HG03342 (cell line): ENCODE results near the gene BRD3.

ENCODE experiments used
- ATAC-seq: cut with Tn5 transposase; IDR thresholded peaks from one replicate; pipeline ENCODE4 v1.9.1; 2021; ENCODE audit warnings: mild to moderate bottlenecking, moderate library complexity; ENCODE audit not compliant: unreplicated experiment

Gene BRD3

DNA sequence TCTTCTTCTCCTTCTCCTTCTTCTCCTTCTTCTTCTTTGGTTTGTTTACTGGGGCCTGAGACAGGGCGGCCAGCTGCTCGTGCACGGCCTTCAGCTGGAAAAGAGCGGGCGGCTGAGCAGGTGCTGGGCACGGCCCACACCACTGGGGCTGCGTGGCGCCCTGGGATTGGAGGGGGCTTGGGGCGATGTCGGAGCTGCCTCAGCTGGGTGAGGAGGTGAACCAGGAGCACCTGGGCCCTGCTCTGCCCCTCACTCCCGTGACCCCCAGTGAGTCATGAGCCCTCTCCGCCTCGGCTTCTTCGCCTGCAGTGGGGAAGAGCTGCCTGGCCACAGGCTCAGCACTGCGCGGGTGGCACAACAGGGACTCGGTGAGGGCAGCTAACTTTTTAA, 27.7 kb downstream of the BRD3 start:
- ATAC-seq = no peak

DNA sequence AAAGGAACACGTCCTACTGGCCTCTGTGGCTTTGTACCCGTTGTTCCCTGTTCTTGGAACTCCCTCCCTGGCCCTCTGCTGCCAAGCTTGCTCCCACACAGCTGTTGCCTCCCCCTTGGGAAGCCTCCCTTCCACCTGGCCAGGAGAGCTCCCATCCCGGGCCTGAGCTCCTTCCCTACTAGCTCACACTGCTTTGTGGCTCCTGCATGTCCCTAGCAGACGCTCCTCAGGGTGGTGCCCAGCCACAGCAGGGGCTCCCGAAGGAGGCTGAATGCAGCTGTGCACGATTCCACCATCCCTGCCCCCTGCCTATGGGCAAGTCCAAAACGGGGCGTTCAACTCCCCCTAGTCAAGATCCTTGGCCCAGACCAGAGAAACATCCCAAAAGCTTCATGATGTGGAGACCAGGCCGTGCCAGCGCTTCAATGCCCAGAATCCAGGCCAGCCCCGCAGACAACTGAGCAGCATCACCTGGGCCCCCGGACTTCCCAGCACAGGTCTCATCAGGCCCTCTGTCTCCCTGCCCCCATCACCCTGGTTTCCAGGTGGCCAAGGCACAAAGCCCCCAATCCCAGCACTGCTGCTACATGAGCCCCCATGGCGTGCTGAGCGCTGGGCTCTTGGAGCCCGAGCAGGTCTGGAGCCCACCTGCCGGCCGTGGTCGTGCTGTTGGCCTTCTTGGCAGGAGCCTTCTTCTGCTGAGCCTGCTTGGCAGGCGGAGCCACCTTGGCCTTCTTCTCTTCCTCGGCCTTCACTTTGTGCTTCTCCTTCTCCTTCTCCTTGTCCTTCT, 28.2 kb downstream of the BRD3 start:
- no peak for ATAC-seq

DNA sequence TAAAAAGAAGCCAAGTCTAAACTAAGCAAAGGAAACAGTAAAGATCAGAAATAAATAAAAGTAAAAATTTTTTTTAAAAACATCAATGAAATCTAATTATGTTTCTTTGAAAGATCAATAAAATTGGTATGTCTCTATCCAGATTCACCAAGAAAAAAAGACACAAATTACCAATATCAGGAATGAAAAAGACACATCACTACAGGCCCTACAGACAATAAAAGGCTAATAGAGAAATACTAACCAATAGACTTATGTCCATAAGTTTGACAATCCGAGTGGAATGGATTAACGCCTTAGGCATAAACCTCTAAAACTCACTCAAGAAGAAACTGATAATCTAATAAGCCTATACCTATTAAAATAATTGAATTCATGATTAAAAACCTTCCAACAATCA, 30.2 kb downstream of the BRD3 start:
- no peak for ATAC-seq

DNA sequence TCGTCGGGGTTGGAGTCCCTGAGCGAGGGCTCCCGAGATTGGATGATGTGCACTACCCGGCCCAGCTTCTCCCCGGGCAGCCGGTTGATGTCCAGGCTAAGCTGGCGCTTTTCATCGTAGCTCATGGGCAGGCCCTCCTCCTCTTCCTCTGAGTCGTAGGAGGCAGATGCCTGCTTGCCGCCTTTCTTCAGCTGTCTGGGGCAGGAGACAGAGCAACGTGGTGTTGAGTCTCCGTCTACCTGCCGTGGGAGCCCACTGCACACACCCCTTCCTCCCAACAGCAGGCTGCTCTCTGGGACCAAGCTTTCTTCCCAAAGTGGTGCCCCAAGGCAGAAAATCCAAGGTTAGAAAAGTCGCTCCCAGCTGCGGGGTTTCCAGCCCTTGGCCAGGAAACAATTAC, 31.7 kb downstream of the BRD3 start:
- no peak for ATAC-seq

DNA sequence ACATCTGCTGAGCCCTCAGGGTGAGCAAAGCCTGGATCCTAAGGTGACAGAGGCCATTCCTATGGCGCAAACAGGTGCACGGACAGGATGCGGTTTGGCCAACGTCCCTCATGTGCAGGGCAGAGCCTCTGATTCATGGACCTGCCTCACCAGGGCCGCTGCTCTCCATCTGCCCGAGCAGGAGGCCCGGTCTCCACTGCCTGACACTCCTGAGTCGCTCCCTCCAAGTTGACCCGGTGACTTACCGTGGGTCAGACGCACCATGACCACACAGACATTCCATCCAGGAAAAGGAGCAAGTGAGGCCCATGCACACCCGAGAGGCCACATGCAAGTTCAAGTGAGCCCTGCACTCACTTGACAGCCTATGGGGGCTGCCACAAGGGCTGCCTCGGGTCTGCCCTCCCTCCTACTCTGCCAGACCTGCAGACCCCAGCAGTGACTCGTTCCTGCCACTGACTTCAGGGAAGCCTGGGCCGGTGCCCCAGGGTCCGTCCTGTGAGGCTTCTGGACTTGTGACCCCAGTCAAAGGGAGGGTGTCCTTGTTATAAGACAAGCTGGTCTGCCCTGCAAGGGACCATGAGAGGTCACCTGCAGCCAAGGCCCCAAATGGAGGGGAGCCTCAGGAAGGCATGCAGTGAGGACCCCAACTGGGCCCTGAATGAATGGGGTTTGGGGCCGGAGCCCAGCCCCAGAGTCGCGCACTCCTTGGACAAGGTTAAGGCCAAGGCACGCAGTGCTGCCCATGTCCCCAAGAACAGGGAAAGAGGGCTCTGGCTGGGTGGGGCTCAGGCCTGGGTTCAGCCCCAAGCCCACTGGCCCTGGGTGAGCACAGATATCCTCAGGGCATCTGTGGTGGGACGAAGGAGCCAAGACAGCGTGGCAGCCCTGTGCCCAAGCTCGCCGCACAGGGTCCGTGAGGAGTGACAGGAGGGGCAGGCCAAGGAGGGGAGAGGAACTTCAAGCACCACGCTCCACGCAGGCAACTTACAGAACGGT, 32.5 kb downstream of the BRD3 start:
- ATAC-seq = no peak

DNA sequence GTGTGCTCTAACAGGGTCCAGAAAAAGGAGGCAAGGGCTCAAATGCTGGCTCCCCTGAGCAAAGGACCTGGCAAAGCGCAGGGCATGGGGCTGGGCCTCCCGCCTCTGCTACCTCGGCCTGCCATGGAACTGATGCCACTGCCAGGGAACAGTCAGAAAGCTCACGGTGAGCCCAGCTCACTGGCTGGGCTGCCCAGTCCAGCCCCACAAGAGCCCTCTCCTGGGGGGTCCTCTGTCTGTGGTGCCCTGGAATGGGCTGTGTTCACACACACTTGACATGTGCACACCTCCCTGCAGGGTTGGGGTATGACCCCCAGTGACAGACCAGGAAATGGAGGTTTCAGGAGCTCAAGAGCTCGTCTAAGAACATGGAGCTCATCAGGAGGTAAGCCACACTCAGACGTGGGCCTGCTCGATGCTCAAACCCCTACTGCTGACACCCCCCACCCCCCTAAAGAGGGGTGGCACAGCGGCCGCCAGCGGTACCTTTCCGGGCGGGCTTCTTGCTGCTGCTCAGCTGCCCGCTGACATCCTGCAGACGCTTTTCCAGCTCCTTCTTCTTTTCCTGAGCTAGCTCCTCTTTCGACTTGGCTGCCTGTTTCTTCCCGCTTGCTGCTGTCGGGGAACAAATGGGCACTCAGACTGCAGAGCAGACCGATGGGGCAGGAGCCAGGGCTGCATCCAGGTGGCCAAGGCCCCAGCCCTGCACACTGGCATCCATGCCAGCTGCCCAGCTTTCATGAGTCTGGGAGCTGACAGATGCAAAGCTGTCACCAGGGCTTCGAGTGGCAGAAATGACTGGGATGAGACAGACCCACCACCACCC, 33.4 kb downstream of the BRD3 start:
- no peak for ATAC-seq

DNA sequence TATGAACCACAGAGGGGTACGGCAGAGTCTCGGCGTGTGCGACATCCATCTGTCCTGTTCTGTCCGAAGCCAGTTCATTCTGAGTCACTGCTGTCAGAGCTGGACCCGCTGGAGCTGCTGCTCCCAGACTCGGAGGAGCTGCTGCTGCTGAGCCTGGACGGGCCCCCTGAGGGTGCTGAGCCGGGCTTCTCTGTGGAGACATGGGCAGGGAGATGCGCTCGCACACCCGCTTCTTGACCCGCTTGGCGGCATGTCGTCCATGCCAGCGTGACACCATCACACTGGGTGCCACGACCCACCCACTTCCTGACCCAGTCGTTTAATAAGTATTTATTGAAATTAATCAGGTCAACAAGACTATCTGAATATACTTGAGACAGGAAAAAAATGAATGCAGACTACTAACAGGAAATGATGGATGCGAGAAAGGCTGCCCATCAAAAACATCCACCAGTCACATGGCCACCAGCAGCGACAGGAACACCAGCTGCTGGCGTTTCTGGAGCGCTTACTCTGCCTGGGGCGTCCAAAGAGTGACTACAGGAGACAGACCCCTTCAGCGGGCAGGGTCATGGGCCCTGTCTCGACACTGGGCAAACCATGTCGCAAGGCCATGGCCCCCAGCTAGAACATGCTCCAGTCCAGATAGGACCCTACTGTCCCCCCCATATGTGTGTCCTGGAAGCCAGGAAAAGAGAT, 34.2 kb downstream of the BRD3 start:
- no peak for ATAC-seq

DNA sequence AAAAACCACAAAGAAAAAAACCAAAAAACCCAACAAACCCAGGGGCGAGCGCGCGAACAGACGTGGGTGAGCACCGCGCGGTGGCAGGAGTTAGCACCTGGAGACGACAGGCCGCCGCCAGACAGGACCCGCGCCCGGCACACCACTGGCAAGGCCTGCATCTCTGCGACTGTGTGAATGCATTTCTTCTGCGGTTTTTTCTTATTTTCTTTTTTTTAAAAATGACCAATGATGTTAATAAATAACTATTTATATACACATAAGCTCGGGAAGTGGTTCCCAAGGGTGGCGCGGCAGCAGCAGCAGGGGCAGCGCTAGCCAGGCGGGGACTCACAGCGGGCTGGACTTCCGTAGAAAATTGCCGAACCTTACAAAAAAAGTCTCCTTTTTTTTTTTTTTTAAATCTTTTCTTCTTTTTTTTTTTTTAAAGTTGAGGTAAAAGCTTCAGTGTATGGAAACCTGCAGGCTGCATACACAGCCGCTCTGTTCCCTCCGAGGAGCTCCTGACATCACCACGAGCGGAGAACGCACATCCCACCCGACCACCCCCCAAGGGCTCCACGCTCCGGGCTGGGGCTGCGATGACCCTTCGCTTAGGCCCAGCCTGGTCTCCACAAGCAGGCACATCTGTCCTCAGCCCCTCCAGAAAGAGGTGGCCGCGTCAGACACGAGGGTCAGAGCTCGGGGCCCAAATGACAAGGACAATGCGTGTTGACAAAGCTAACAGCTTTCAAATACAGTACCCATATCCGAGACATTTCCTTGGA, 35.2 kb downstream of the BRD3 start:
- no peak for ATAC-seq

DNA sequence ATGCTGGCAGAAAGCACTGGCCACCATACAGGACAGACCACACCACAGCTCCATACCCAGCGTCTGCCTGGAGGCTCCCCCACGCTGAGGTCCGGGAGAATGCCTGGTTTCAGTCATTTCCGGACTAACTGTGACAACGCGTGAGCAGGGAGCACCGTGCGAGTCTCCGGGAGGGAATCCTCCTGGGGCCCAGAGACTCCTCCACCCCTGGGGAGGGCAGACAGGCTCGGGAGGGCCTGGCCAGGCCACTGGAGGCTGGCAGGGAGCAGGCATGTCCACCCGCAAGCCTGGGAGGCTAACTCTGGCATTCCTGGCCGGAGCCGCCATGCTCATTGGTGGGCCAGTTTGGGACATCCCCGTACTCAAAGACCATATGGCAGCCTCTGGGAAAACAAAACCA, 36.0 kb downstream of the BRD3 start:
- no peak for ATAC-seq

DNA sequence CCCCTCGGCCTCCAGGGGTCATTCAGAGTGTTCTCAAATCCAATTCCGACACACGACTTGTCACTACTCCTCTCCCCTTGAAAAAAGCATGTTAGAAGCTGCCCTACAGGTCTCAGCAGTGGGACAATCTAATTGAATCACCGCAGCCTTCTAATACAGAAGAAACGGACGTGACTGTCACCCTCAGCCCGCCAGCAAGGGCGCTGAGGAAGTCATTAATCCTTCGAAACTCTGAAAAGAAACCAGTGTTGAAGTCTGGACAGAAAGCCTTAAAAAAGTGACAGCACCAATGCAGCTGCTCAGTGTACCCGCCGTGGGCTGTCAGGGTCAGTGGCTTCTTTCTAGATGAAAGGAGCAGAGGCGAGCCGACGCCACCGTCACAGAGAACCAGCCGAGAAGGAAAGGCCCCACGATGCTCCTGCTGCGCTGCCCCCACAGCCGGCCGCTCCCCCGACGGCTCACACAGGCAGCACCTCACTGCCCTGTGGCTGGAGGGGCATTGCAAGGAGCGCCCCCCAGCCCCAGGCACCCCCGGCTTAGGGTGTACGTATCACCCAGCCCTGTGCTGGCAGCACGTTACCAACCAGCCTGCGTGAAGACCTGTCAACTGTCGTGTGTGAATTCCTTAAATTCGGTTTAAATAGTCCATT, 36.9 kb downstream of the BRD3 start:
- no peak for ATAC-seq

DNA sequence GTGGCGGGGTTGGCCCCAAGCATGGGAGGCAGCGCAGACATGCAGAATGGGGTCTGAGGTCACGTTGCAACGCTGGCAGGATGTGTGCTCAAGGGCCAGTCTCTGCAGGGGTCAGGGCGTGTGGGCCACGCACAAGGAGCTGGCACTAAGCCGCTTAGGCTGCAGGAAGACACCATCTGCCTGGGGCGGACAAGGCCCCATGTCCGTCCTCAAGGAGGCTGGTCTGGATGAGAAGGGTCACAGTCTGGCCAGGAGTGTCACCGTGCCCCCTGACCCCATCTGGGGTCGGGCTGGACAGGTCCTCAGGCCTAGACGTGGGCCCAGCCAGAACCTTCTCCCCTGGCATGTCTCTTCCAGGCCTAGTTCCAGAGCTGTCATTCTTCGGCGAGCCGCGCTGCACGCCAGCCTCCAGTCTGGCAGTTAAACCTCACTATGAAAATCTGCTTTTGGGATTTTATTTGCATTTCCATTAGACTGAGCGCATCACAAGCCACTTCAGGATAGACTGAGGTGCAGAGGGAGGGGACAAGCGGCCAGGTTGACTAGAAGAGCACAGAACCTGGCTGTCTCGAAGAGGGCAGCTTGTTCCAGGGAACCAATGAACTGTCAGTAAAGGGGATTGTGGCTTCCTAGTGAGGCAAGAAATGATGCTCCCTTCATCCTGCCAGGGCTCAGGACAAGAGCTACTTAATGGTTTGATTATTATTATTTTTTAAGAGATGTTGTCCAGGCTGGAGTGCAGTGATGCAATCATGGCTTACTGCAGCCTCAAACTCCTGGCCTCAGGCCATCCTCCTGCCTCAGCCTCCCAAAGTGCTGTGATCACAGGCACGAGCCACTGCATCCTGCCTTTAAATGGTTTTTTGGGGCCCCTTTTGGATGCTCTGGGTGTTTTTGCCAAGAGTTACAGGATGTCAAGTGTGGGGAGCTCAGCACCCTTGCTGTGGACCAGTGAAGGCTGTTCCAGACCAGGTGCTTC, 38.3 kb downstream of the BRD3 start:
- no peak for ATAC-seq

DNA sequence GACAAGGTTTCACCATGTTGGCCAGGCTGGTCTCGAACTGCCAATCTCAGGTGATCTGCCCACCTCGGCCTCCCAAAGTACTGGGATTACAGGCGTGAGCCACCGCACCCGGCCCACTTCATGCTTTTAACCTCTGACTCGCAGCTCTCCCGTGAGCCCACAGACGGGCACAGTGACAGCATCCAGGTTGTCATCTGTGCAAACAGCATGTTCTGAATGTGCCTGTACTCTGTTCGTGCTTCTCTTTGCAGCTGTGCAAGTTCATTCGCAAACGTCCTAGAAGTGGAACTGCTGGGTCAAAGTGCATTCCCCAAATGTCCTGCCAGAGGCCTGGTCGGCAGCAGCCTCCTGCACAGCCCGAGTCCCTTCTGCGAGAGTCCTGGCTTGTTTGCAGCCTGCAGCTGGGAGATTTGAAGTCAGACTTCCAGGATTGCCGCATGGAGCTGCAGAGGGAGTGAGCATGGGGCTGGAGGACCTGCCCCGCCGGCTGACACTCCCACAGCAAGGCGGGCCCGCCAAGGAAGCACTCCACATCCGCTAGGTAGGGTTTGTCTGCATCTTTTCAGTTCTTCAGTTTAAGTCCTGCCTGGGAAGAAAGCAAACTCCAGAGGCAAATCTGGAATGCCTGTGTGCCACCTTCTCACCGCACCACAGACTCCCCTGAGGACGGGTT, 39.1 kb downstream of the BRD3 start:
- no peak for ATAC-seq

DNA sequence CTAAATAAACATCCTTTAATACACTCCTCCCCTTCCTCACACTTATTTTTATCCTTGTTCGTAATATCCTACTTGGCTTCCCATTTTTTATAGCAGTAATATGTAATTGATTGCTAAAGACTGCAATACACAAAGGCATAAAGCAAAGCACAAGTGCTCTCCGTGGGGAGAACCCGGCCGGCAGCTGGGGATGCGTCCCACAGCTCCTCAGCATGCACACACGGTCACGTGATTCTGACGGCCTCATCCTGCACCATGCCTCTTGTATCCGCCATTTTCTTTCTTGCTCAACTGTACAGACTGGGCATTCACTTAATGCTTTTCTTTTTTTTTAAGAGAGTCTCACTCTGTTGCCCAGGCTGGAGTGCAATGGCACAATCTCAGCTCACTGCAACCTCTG, 39.8 kb downstream of the BRD3 start:
- ATAC-seq = no peak

DNA sequence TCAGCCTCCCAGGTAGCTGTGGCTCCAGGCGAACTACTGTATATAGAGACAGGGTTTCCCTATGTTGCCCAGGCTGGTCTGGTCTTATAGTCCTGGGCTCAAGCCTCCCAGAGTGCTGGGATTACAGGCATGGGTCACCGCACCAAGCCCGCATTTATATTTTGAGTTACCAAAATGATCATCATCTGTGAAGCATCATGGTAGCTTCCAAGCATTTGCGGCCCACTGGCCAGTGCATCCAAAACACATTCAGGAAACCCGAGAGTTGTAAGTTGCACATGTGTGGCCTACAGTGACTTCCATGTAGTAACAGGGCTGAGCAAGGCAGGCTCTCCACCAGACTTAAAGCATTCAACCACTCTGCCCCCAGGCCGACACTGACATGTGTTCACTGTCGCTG, 40.3 kb downstream of the BRD3 start:
- no peak for ATAC-seq

DNA sequence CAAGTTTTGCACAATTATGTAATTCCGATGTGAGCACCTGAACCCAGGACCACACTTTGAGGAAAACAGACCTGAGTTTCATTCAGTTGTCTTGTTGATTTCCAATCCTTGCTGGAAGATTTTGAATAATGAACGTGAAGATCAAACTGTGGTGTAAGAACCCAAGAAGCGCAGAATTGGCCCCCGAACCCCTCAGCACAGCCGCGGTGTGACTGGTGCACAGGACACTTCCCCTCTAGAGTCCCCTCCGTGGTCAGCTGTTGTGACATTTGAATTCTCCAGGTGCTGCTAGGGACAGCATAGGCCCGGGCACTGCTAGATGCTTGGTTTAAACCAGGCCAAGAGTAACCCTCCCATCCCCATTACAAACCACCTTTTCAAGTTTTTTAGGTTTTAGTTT, 40.8 kb downstream of the BRD3 start:
- no peak for ATAC-seq

DNA sequence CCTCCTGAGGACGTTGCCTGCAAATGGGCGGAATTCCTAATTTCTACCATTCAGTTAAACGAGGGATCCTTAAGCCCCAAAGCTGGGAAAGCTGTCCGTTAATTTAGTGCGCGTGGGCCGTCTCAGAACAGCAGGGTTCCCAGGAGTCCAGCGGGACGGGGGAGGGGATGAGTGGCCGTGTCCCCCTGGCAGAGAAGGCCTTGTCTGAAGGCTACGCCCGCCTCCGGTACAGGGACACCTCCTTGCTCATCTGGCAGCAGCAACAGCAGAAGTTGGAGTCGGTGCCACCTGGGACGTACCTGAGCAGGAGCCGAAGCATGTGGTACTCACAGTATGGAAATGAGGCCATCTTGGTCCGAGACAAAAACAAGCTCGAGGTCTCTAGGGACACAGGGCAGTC, 41.2 kb downstream of the BRD3 start:
- no peak for ATAC-seq
